Trophoblast cell (in vitro differentiated cells and primary cell): ENCODE data around the gene PPIP5K2.

Experiments used
- DNase-seq, 2 donors: peaks; one replicate each; pipeline ENCODE4 v3.0.0-alpha.2; 2016
- H2AFZ ChIP-seq: 2 replicates; pipeline ENCODE4 v1.6.1; 2013; ENCODE audit warnings: low read length, moderate library complexity, mild to moderate bottlenecking; ENCODE audit not compliant: insufficient read depth, poor library complexity
- H2AK5ac ChIP-seq: 2 replicates; pipeline ENCODE4 v1.6.1; 2013; ENCODE audit warnings: mild to moderate bottlenecking, low read length
- H2BK120ac ChIP-seq: 2 replicates; pipeline ENCODE4 v1.6.1; 2013; ENCODE audit warnings: low read length, mild to moderate bottlenecking, moderate library complexity; ENCODE audit not compliant: insufficient read depth, poor library complexity
- H2BK12ac ChIP-seq: 2 replicates; pipeline ENCODE4 v1.6.1; 2013; ENCODE audit warnings: mild to moderate bottlenecking, low read length, moderate library complexity
- H2BK5ac ChIP-seq: 2 replicates; pipeline ENCODE4 v1.6.1; 2013; ENCODE audit warnings: low read length, low read depth, moderate library complexity, mild to moderate bottlenecking; ENCODE audit not compliant: poor library complexity
- H3K14ac ChIP-seq: 2 replicates; pipeline ENCODE4 v1.6.1; 2013; ENCODE audit warnings: mild to moderate bottlenecking, low read length
- H3K18ac ChIP-seq: 2 replicates; pipeline ENCODE4 v1.6.1; 2013; ENCODE audit warnings: mild to moderate bottlenecking, low read length
- H3K23ac ChIP-seq: 2 replicates; pipeline ENCODE4 v1.6.1; 2013; ENCODE audit warnings: low read length
- H3K27ac ChIP-seq: 2 replicates; pipeline ENCODE4 v1.5.1; 2013; ENCODE audit warnings: low read depth, mild to moderate bottlenecking, inconsistent platforms, low read length, moderate library complexity
- H3K27me3 ChIP-seq: 2 replicates; pipeline ENCODE4 v1.6.1; 2013; ENCODE audit warnings: inconsistent platforms, mild to moderate bottlenecking, low read length, moderate library complexity; ENCODE audit not compliant: insufficient read depth
- H3K36me3 ChIP-seq, 2 experiments: 1 replicate in 1 of 2; 2 replicates in 1 of 2; pipeline ENCODE4 v1.6.1; 2013; ENCODE audit warnings: low read length in 2 of 2, mild to moderate bottlenecking in 2 of 2, moderate library complexity in 1 of 2; ENCODE audit not compliant: insufficient read depth in 2 of 2, control insufficient read depth in 1 of 2
- H3K4ac ChIP-seq: 2 replicates; pipeline ENCODE4 v1.6.1; 2013; ENCODE audit warnings: low read depth, mild to moderate bottlenecking, low read length, moderate library complexity
- H3K4me1 ChIP-seq, 2 experiments: 1 replicate in 1 of 2; 2 replicates in 1 of 2; pipeline ENCODE4 v1.6.1; 2013; ENCODE audit warnings: low read length in 2 of 2, mild to moderate bottlenecking in 2 of 2, moderate library complexity in 1 of 2; ENCODE audit not compliant: insufficient read depth in 2 of 2, control insufficient read depth in 1 of 2
- H3K4me2 ChIP-seq: 2 replicates; pipeline ENCODE4 v1.6.1; 2013; ENCODE audit warnings: inconsistent platforms, mild to moderate bottlenecking, low read length, moderate library complexity
- H3K4me3 ChIP-seq: 2 replicates; pipeline ENCODE4 v1.5.1; 2013; ENCODE audit warnings: mild to moderate bottlenecking, low read depth, low read length, inconsistent platforms
- H3K79me1 ChIP-seq: one replicate; pipeline ENCODE4 v1.6.1; 2013; ENCODE audit warnings: low read length
- H3K79me2 ChIP-seq: 2 replicates; pipeline ENCODE4 v1.6.1; 2013; ENCODE audit warnings: low read length, mild to moderate bottlenecking; ENCODE audit not compliant: control insufficient read depth, insufficient read depth, poor library complexity
- H3K9ac ChIP-seq: 2 replicates; pipeline ENCODE4 v1.6.1; 2013; ENCODE audit warnings: mild to moderate bottlenecking, low read length
- H3K9me3 ChIP-seq: 2 replicates; pipeline ENCODE4 v1.6.1; 2013; ENCODE audit warnings: low read depth, mild to moderate bottlenecking, control low read depth, inconsistent platforms, low read length; ENCODE audit not compliant: insufficient read depth
- H4K12ac ChIP-seq: 2 replicates; pipeline ENCODE4 v1.6.1; 2013; ENCODE audit warnings: low read depth, mild to moderate bottlenecking, low read length, moderate library complexity
- H4K8ac ChIP-seq: 2 replicates; pipeline ENCODE4 v1.6.1; 2013; ENCODE audit warnings: low read depth, mild to moderate bottlenecking, low read length, moderate library complexity
- H4K91ac ChIP-seq: one replicate; pipeline ENCODE4 v1.6.1; 2013; ENCODE audit warnings: low read depth, mild to moderate bottlenecking, low read length, moderate library complexity
- WGBS: extraction: QIAGEN DNeasy Blood & Tissue Kit; methylation state at CpG from one replicate; pipeline ENCODE4 v1.1.7; 2013; ENCODE audit warnings: missing lambda C conversion rate; ENCODE audit not compliant: insufficient read length, insufficient coverage; ENCODE audit errors: extremely low coverage; 5-methylcytosine and 5-hydroxymethylcytosine counted together

The PPIP5K2 gene

GRCh38 chr5:103093727-103094126, 26.4 kb upstream of the PPIP5K2 start:
- Histone ChIP-seq H4K8ac (no peak overlapping the region), H2AK5ac (no peak overlapping the region)
- whole genome bisulfite sequencing = no CpG with 5 or more reads among the region's 1 CpG

GRCh38 chr5:103094737-103095136, 25.4 kb upstream of the PPIP5K2 start:
- H3K36me3 ChIP-seq = peaks cover 0 to 2% of the 10 kb centered on the region in 2 experiments
- H4K12ac ChIP-seq = no peak overlapping the region
- H3K79me2 ChIP-seq = no peaks in the 10 kb centered on the region
- no peak overlapping the region for H3K4ac ChIP-seq
- H2BK120ac ChIP-seq = no peak overlapping the region
- H2AFZ ChIP-seq = no peak overlapping the region
- H3K9ac ChIP-seq = no peak overlapping the region
- no peak overlapping the region for H2AK5ac ChIP-seq
- H3K14ac ChIP-seq = no peak overlapping the region
- WGBS = no CpG with 5 or more reads among the region's 2 CpGs
- no peaks in the 10 kb centered on the region for H3K9me3 ChIP-seq
- H3K27ac ChIP-seq = no peak overlapping the region
- DNase-seq = peak in 1 of 2 donors; percentile 11
- peaks cover 2% of the 10 kb centered on the region for H3K79me1 ChIP-seq
- H2BK5ac ChIP-seq = no peak overlapping the region
- H3K18ac ChIP-seq = no peak overlapping the region
- H3K4me2 ChIP-seq = no peak overlapping the region
- no peaks in the 10 kb centered on the region for H3K27me3 ChIP-seq
- no peak overlapping the region for H3K4me3 ChIP-seq
- no peak overlapping the region for H2BK12ac ChIP-seq
- H4K91ac ChIP-seq = no peak overlapping the region
- no peak overlapping the region for H4K8ac ChIP-seq
- H3K23ac ChIP-seq = no peak overlapping the region
- H3K4me1 ChIP-seq = peaks cover 0 to 1% of the 10 kb centered on the region in 2 experiments

More at GRCh38 chr5:103093727-103094126, 26.4 kb upstream of the PPIP5K2 start:
- Histone ChIP-seq H3K4ac (no peak overlapping the region), H3K9me3 (no peaks in the 10 kb centered on the region), H3K27ac (no peak overlapping the region), H2BK12ac (no peak overlapping the region), H3K18ac (no peak overlapping the region), H3K14ac (no peak overlapping the region), H2BK120ac (no peak overlapping the region), H3K36me3 (peaks cover 0 to 2% of the 10 kb centered on the region in 2 experiments), H3K79me2 (no peaks in the 10 kb centered on the region), H4K12ac (no peak overlapping the region), H3K4me1 (peaks cover 0 to 1% of the 10 kb centered on the region in 2 experiments), H2BK5ac (no peak overlapping the region), H3K23ac (no peak overlapping the region), H3K9ac (no peak overlapping the region), H2AFZ (no peak overlapping the region), H3K27me3 (no peaks in the 10 kb centered on the region), H3K4me2 (no peak overlapping the region), H3K4me3 (no peak overlapping the region), H4K91ac (no peak overlapping the region), H3K79me1 (peaks cover 2% of the 10 kb centered on the region)
- DNase-seq = no peak

- H3K4me3 ChIP-seq = no peak overlapping the region
- no peak for DNase-seq
- no peak overlapping the region for H4K8ac ChIP-seq
- H3K9ac ChIP-seq = no peak overlapping the region
- WGBS = no CpG with 5 or more reads among the region's 2 CpGs
- no peak overlapping the region for H3K27ac ChIP-seq
- H3K23ac ChIP-seq = no peak overlapping the region
- H3K79me1 ChIP-seq = peaks cover 2% of the 10 kb centered on the region
- H3K4ac ChIP-seq = no peak overlapping the region
- H3K36me3 ChIP-seq = peaks cover 0 to 3% of the 10 kb centered on the region in 2 experiments
- H4K91ac ChIP-seq = no peak overlapping the region
- H3K14ac ChIP-seq = no peak overlapping the region
- H3K9me3 ChIP-seq = no peaks in the 10 kb centered on the region
- no peak overlapping the region for H2BK5ac ChIP-seq
- H2BK12ac ChIP-seq = no peak overlapping the region
- no peak overlapping the region for H2AFZ ChIP-seq
- no peak overlapping the region for H4K12ac ChIP-seq
- no peak overlapping the region for H2AK5ac ChIP-seq
- no peaks in the 10 kb centered on the region for H3K79me2 ChIP-seq
- H3K4me1 ChIP-seq = peaks cover 0 to 1% of the 10 kb centered on the region in 2 experiments
- H2BK120ac ChIP-seq = no peak overlapping the region
- no peak overlapping the region for H3K18ac ChIP-seq
- H3K27me3 ChIP-seq = no peaks in the 10 kb centered on the region
- H3K4me2 ChIP-seq = no peak overlapping the region
Observed at GRCh38 chr5:103098993-103099392, 21.1 kb upstream of the PPIP5K2 start.

- Histone ChIP-seq H4K8ac (no peak overlapping the region), H3K23ac (no peak overlapping the region), H3K79me2 (no peaks in the 10 kb centered on the region), H4K12ac (no peak overlapping the region), H3K9ac (no peak overlapping the region), H3K36me3 (peaks cover 0 to 4% of the 10 kb centered on the region in 2 experiments), H3K18ac (no peak overlapping the region), H3K79me1 (no peaks in the 10 kb centered on the region), H3K27ac (no peak overlapping the region), H4K91ac (no peak overlapping the region), H3K4me2 (no peak overlapping the region), H2BK12ac (no peak overlapping the region), H3K4me3 (no peak overlapping the region), H3K4ac (no peak overlapping the region), H2AFZ (no peak overlapping the region), H2BK120ac (no peak overlapping the region), H3K14ac (no peak overlapping the region), H3K9me3 (no peaks in the 10 kb centered on the region), H2BK5ac (no peak overlapping the region), H2AK5ac (no peak overlapping the region), H3K27me3 (no peaks in the 10 kb centered on the region), H3K4me1 (no peaks in the 10 kb centered on the region)
- DNase-seq = peak in 1 of 2 donors; percentile 49
- WGBS = no CpG with 5 or more reads among the region's 6 CpGs
Observed at GRCh38 chr5:103101079-103101750, 18.9 kb upstream of the PPIP5K2 start.
